ENCODE results near the gene CHRNE. TPM values are rescaled to one million over a fixed set of nuclear protein-coding genes. Genes with fewer than 3 reads are reported as not detected.
"Not testable (repeated sequence)": the region's sequence is repeated elsewhere in the genome, so short reads cannot be mapped to it uniquely, and the experiment has no call there.

Gene CHRNE
- total and polyA plus RNA-seq, 12 donors, result 0.30 to 7.2 (median 0.56) TPM; not detected in 2

- H3K9me3 ChIP-seq (replicated peaks in 1 of 3), result no peaks in the 10 kb centered on the region
- H3K27me3 ChIP-seq, result no peaks in the 10 kb centered on the region
- intact Hi-C loops (cut with DNase I), result no loop called here
- peaks cover 0 to 8% of the 10 kb centered on the region in 2 donors for H3K36me3 ChIP-seq (replicated peaks in 1 of 2)
- H3K4me3 ChIP-seq, result no peak overlapping the region
- DNase-seq, result peak; percentile 58 to 84 (median 81)
- TF ChIP-seq POLR2A (IDR thresholded peaks at IDR 0.05), result no peak
- no peak for TF ChIP-seq CTCF (IDR thresholded peaks at IDR 0.05)
- peaks cover 17 to 19% of the 10 kb centered on the region in 2 donors for H3K4me1 ChIP-seq (replicated peaks in 1 of 2)
- WGBS, 4 donors, result 4 to 26% (median 13%) methylated on average over 3 to 5 of the region's 5 CpGs
- peak overlapping the region in 4 of 5 donors; percentile 12 to 63 (median 48) for H3K27ac ChIP-seq
Observed at GRCh38 chr17:4858882-4859260, 44.0 kb downstream of the CHRNE start.

DNA sequence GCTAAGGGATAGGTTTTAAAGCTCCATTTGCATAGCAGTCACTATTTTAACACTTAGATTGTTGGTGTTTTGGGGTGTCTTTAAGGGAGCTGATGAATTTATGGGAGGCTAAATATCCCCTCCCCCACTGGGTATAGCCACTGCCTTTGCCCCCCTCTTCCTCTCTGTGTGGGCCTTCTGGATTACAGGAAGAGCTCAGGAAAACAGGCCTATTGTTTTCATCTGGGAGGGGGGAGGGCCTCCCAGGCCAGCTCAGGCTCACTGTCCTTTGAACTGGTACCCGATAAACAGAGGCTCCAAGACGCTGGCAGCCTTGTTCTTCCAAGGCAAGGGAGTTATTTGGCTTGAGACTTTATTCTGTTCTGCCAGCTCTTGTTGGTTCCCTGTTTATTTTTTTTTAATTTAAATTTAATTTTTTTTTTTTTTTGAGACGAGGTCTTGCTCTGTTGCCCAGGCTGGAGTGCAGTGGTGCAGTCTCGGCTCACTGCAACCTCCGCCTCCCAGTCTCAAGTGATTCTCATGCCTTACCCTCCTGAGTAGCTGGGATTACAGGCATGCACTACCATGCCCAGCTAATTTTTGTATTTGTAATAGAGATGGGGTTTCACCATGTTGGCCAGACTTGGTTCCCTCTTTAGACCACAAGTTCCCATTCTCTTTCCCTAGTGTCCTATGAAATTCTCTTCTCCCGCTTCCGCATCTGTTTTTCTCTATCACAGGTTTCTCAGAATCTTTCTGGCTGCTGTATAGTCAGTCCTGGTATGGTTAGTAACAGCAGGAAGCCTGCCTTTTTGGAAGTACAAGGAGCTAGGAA is 44.6 kb downstream of the CHRNE start:
- intact Hi-C loops (cut with DNase I), result no loop called here
- whole genome bisulfite sequencing, 4 donors, result 46 to 62% (median 54%) methylated on average over 7 of the region's 7 CpGs
- peak in 4 of 7 donors; percentile 24 to 65 (median 30) for DNase-seq
- H3K36me3 ChIP-seq (replicated peaks in 1 of 2), result peaks cover 0 to 8% of the 10 kb centered on the region in 2 donors
- H3K27me3 ChIP-seq, result no peaks in the 10 kb centered on the region
- H3K4me3 ChIP-seq, result no peak overlapping the region
- no peaks in the 10 kb centered on the region for H3K9me3 ChIP-seq (replicated peaks in 1 of 3)
- peaks cover 17 to 19% of the 10 kb centered on the region in 2 donors for H3K4me1 ChIP-seq (replicated peaks in 1 of 2)
- peak overlapping the region in 3 of 5 donors; percentile 34 to 63 (median 61) for H3K27ac ChIP-seq
- TF ChIP-seq POLR2A (IDR thresholded peaks at IDR 0.05), result no peak
- no peak for TF ChIP-seq CTCF (IDR thresholded peaks at IDR 0.05)

GRCh38 chr17:4857347-4857746 is 45.6 kb downstream of the CHRNE start:
- Histone ChIP-seq H3K4me1 (replicated peaks in 1 of 2) (peaks cover 18 to 20% of the 10 kb centered on the region in 2 donors), H3K27ac (peak overlapping the region in 1 of 5 donors; percentile 34)
- 84 to 100% (median 93%) methylated on average over 5 to 7 of the region's 7 CpGs for WGBS, 4 donors
- H3K9me3 ChIP-seq (replicated peaks in 1 of 3); DNase-seq; H3K36me3 ChIP-seq (replicated peaks in 1 of 2); H3K27me3 ChIP-seq; intact Hi-C loops (cut with DNase I); H3K4me3 ChIP-seq: not testable (repeated sequence)

- H3K4me1 ChIP-seq (replicated peaks in 1 of 2), result peaks cover 22 to 25% of the 10 kb centered on the region in 2 donors
Observed at GRCh38 chr17:4856937-4857314, 46.0 kb downstream of the CHRNE start.

More at GRCh38 chr17:4856937-4857314, 46.0 kb downstream of the CHRNE start:
- 62 to 94% (median 91%) methylated on average over 2 to 7 of the region's 7 CpGs for WGBS, 4 donors
- Histone ChIP-seq H3K9me3 (replicated peaks in 1 of 3) (no peaks in the 10 kb centered on the region), H3K4me3 (no peak overlapping the region), H3K27me3 (no peaks in the 10 kb centered on the region), H3K27ac (no peak overlapping the region), H3K36me3 (replicated peaks in 1 of 2) (peaks cover 0 to 8% of the 10 kb centered on the region in 2 donors)
- intact Hi-C loops (cut with DNase I), result no loop called here
- DNase-seq, result no peak
- TF ChIP-seq CTCF (IDR thresholded peaks at IDR 0.05) (no peak), POLR2A (IDR thresholded peaks at IDR 0.05) (no peak)

All from adrenal gland (tissue), 12 donors.